ENCODE data around the gene ZMYND10.
A peak's percentile ranks its signal among the peaks of the same experiment; 100 is the strongest.

The ZMYND10 gene

GRCh38 chr3:50345586-50346234 lies at the start of gene ZMYND10:
TSS of gene ZMYND10 (minus strand) at chr3:50345732. CDS start at chr3:50345579, 153 bp downstream.
- no peak for TF ChIP-seq GATA2 (IDR thresholded peaks at IDR 0.05; ENCODE audit: low read depth, low read length)
- TF ChIP-seq GATA3 (IDR thresholded peaks at IDR 0.05; ENCODE audit: low read depth, low read length): no peak

GRCh38 chr3:50393061-50393460 lies 47.5 kb upstream of the ZMYND10 start:
- TF ChIP-seq GATA3 (IDR thresholded peaks at IDR 0.05; ENCODE audit: low read depth, low read length) (no peak), GATA2 (IDR thresholded peaks at IDR 0.05; ENCODE audit: low read depth, low read length) (no peak)

- TF ChIP-seq GATA2 (IDR thresholded peaks at IDR 0.05; ENCODE audit: low read depth, low read length): no peak
- no peak for TF ChIP-seq GATA3 (IDR thresholded peaks at IDR 0.05; ENCODE audit: low read depth, low read length)
Measured at GRCh38 chr3:50392101-50392715, 46.7 kb upstream of the ZMYND10 start.

- TF ChIP-seq GATA2 (IDR thresholded peaks at IDR 0.05; ENCODE audit: low read depth, low read length) (no peak; the same call in 1 of the 2 replicates), GATA3 (IDR thresholded peaks at IDR 0.05; ENCODE audit: low read depth, low read length) (no peak)
Measured at GRCh38 chr3:50390508-50391224, 45.1 kb upstream of the ZMYND10 start.

- no peak for TF ChIP-seq GATA2 (IDR thresholded peaks at IDR 0.05; ENCODE audit: low read depth, low read length)
- no peak for TF ChIP-seq GATA3 (IDR thresholded peaks at IDR 0.05; ENCODE audit: low read depth, low read length)
Measured at GRCh38 chr3:50389414-50389767, 43.9 kb upstream of the ZMYND10 start.

- no peak for TF ChIP-seq GATA3 (IDR thresholded peaks at IDR 0.05; ENCODE audit: low read depth, low read length)
- no peak for TF ChIP-seq GATA2 (IDR thresholded peaks at IDR 0.05; ENCODE audit: low read depth, low read length)
Measured at GRCh38 chr3:50388720-50389413, 43.3 kb upstream of the ZMYND10 start.

- TF ChIP-seq GATA3 (IDR thresholded peaks at IDR 0.05; ENCODE audit: low read depth, low read length) (no peak), GATA2 (IDR thresholded peaks at IDR 0.05; ENCODE audit: low read depth, low read length) (no peak)
Measured at GRCh38 chr3:50388016-50388719, 42.6 kb upstream of the ZMYND10 start.

GRCh38 chr3:50385754-50386153 lies 40.2 kb upstream of the ZMYND10 start:
- TF ChIP-seq GATA2 (IDR thresholded peaks at IDR 0.05; ENCODE audit: low read depth, low read length) (peak; percentile 42; the same call in 1 of the 2 replicates), GATA3 (IDR thresholded peaks at IDR 0.05; ENCODE audit: low read depth, low read length) (no peak)

GRCh38 chr3:50383750-50384149 lies 38.2 kb upstream of the ZMYND10 start:
- TF ChIP-seq GATA3 (IDR thresholded peaks at IDR 0.05; ENCODE audit: low read depth, low read length) (no peak), GATA2 (IDR thresholded peaks at IDR 0.05; ENCODE audit: low read depth, low read length) (no peak)

- no peak for TF ChIP-seq GATA3 (IDR thresholded peaks at IDR 0.05; ENCODE audit: low read depth, low read length)
- no peak for TF ChIP-seq GATA2 (IDR thresholded peaks at IDR 0.05; ENCODE audit: low read depth, low read length)
Measured at GRCh38 chr3:50382722-50383121, 37.2 kb upstream of the ZMYND10 start.

- TF ChIP-seq GATA2 (IDR thresholded peaks at IDR 0.05; ENCODE audit: low read depth, low read length) (peak; percentile 74), GATA3 (IDR thresholded peaks at IDR 0.05; ENCODE audit: low read depth, low read length) (no peak)
Measured at GRCh38 chr3:50381383-50381782, 35.9 kb upstream of the ZMYND10 start.

GRCh38 chr3:50380405-50381085 lies 35.0 kb upstream of the ZMYND10 start:
- no peak for TF ChIP-seq GATA3 (IDR thresholded peaks at IDR 0.05; ENCODE audit: low read depth, low read length)
- TF ChIP-seq GATA2 (IDR thresholded peaks at IDR 0.05; ENCODE audit: low read depth, low read length): peak; percentile 97

- no peak for TF ChIP-seq GATA2 (IDR thresholded peaks at IDR 0.05; ENCODE audit: low read depth, low read length)
- no peak for TF ChIP-seq GATA3 (IDR thresholded peaks at IDR 0.05; ENCODE audit: low read depth, low read length)
Measured at GRCh38 chr3:50378757-50379156, 33.2 kb upstream of the ZMYND10 start.

All from SH-SY5Y (cell line).